H1 (cell line): ENCODE data around the gene ZNF786. TPM values are rescaled to one million over a fixed set of nuclear protein-coding genes. Genes with fewer than 3 reads are reported as not detected.

Source experiments
- CTCF ChIA-PET: fragments of 300-600 bp; sonication (Branson Sonifier 250); formaldehyde crosslinking; loops from one replicate; lab custom pipeline; 2021; ENCODE audit not compliant: partially characterized antibody; lab: Charles Lee
- POLR2A ChIA-PET: fragments of 300-600 bp; sonication (Branson Sonifier 250); formaldehyde crosslinking; loops from one replicate; lab custom pipeline; 2021; ENCODE audit warnings: inconsistent platforms; ENCODE audit not compliant: partially characterized antibody; lab: Charles Lee
- DNase-seq, 2 experiments: peaks; one replicate each; pipeline versions ENCODE4 v3.0.0 to v3.0.0-alpha.2; 2010 to 2022; ENCODE audit warnings: low spot score in 2 of 2, low read depth in 1 of 2, mixed read lengths in 1 of 2
- FAIRE-seq: peaks from 2 replicates; lab custom pipeline; 2011; peaks lifted over from hg19 to GRCh38; lab: Jason Lieb, UNC
- H2AFZ ChIP-seq: 2 replicates; pipeline ENCODE4 v1.8.1; 2012; ENCODE audit warnings: low read length, inconsistent platforms
- H2AK5ac ChIP-seq: 2 replicates; pipeline ENCODE4 v1.6.1; 2013; ENCODE audit warnings: low read depth, low read length
- H2BK120ac ChIP-seq: replicated peaks from 2 replicates; pipeline ENCODE3; 2013; ENCODE audit warnings: low read depth, low read length, inconsistent platforms
- H2BK12ac ChIP-seq: 2 replicates; pipeline ENCODE4 v1.6.1; 2013; ENCODE audit warnings: low read depth, low read length
- H2BK15ac ChIP-seq: 2 replicates; pipeline ENCODE4 v1.6.1; 2013; ENCODE audit warnings: low read length
- H2BK20ac ChIP-seq: 2 replicates; pipeline ENCODE4 v1.6.1; 2013; ENCODE audit warnings: low read length
- H2BK5ac ChIP-seq: 2 replicates; pipeline ENCODE4 v1.6.1; 2013; ENCODE audit warnings: low read depth, low read length
- H3K14ac ChIP-seq: 2 replicates; pipeline ENCODE4 v1.6.1; 2013; ENCODE audit warnings: inconsistent platforms; ENCODE audit not compliant: insufficient read length
- H3K18ac ChIP-seq: 2 replicates; pipeline ENCODE4 v1.6.1; 2013; ENCODE audit warnings: low read length; ENCODE audit errors: extremely low read depth
- H3K23ac ChIP-seq: 2 replicates; pipeline ENCODE4 v1.6.1; 2013; ENCODE audit warnings: inconsistent platforms; ENCODE audit not compliant: insufficient read length
- H3K23me2 ChIP-seq: 2 replicates; pipeline ENCODE4 v1.6.1; 2013; ENCODE audit warnings: low read depth, low read length
- H3K27ac ChIP-seq: 2 replicates; pipeline ENCODE4 v1.6.1; 2011; ENCODE audit warnings: low read depth, low read length, inconsistent platforms
- H3K27me3 ChIP-seq, 4 experiments: replicated peaks in 1 of 4; 1 replicate in 1 of 4; 2 replicates in 3 of 4; pipeline versions ENCODE4 v1.6.1 to v1.8.1; 2011 to 2013; ENCODE audit warnings: low read length in 3 of 4, mild to moderate bottlenecking in 3 of 4, inconsistent platforms in 2 of 4, mixed read lengths in 2 of 4, moderate library complexity in 1 of 4; ENCODE audit not compliant: control insufficient read depth in 3 of 4, insufficient read depth in 3 of 4; ENCODE audit errors: extremely low read depth in 1 of 4
- H3K36me3 ChIP-seq, 4 experiments: 2 replicates each; pipeline versions ENCODE4 v1.6.1 to v1.8.1; 2011 to 2013; ENCODE audit warnings: mild to moderate bottlenecking in 4 of 4, low read length in 3 of 4, moderate library complexity in 2 of 4, control low read depth in 1 of 4, inconsistent platforms in 1 of 4; ENCODE audit not compliant: insufficient read depth in 4 of 4, control insufficient read depth in 2 of 4
- H3K4ac ChIP-seq: replicated peaks from 2 replicates; pipeline ENCODE3; 2013; ENCODE audit warnings: low read length, low read depth, mixed read lengths, inconsistent platforms; ENCODE audit not compliant: insufficient read length
- H3K4me1 ChIP-seq, 4 experiments: replicated peaks in 1 of 4; 1 replicate in 1 of 4; 2 replicates in 3 of 4; pipeline versions ENCODE4 v1.6.1 to v1.8.1; 2011 to 2013; ENCODE audit warnings: low read length in 3 of 4, inconsistent platforms in 2 of 4, mixed read lengths in 1 of 4; ENCODE audit not compliant: insufficient read depth in 4 of 4, control insufficient read depth in 3 of 4
- H3K4me2 ChIP-seq, 2 experiments: 2 replicates each; pipeline versions ENCODE4 v1.6.1 to v1.8.1; 2011 to 2013; ENCODE audit warnings: low read depth in 2 of 2, low read length in 2 of 2, control low read depth in 1 of 2, inconsistent platforms in 1 of 2, mild to moderate bottlenecking in 1 of 2; ENCODE audit not compliant: insufficient read depth in 1 of 2
- H3K4me3 ChIP-seq, 4 experiments: fragments of 200-600, 300-600 bp in 1 of 4; sonication (generic), shearing (Covaris generic), sonication (Bioruptor Twin) in 1 of 4; 2 replicates each; pipeline versions ENCODE4 v1.5.1 to v1.8.1; 2011 to 2016; ENCODE audit warnings: low read length in 4 of 4, low read depth in 3 of 4, control low read depth in 2 of 4, inconsistent platforms in 2 of 4, mild to moderate bottlenecking in 2 of 4, mixed read lengths in 1 of 4, moderate library complexity in 1 of 4; ENCODE audit not compliant: insufficient read depth in 2 of 4; ENCODE audit errors: extremely low read depth in 1 of 4
- H3K56ac ChIP-seq: replicated peaks from 2 replicates; pipeline ENCODE3; 2013; ENCODE audit warnings: low read depth, mild to moderate bottlenecking, mixed read lengths, low read length, inconsistent platforms; ENCODE audit not compliant: insufficient read length
- H3K79me1 ChIP-seq: 2 replicates; pipeline ENCODE4 v1.6.1; 2013; ENCODE audit warnings: low read depth, low read length, control low read depth
- H3K79me2 ChIP-seq, 2 experiments: 2 replicates each; pipeline versions ENCODE4 v1.6.1 to v1.8.1; 2012 to 2013; ENCODE audit warnings: low read length in 2 of 2, mild to moderate bottlenecking in 2 of 2, inconsistent platforms in 1 of 2; ENCODE audit not compliant: insufficient read depth in 2 of 2, control insufficient read depth in 1 of 2
- H3K9ac ChIP-seq, 4 experiments: replicated peaks in 1 of 4; 1 replicate in 1 of 4; 2 replicates in 3 of 4; pipeline versions ENCODE4 v1.6.1 to v1.8.1; 2011 to 2013; ENCODE audit warnings: low read depth in 3 of 4, low read length in 3 of 4, control low read depth in 2 of 4, mild to moderate bottlenecking in 2 of 4, moderate library complexity in 2 of 4, inconsistent platforms in 1 of 4; ENCODE audit errors: extremely low read depth in 1 of 4
- H3K9me3 ChIP-seq, 2 experiments: 2 replicates each; pipeline versions ENCODE4 v1.6.1 to v1.8.1; 2012 to 2013; ENCODE audit warnings: mild to moderate bottlenecking in 2 of 2, moderate library complexity in 2 of 2, control low read depth in 1 of 2, inconsistent platforms in 1 of 2, low read depth in 1 of 2, low read length in 1 of 2, mixed read lengths in 1 of 2; ENCODE audit not compliant: insufficient read depth in 2 of 2
- H4K20me1 ChIP-seq, 2 experiments: replicated peaks in 1 of 2; 2 replicates each; pipeline versions ENCODE3 to v1.8.1; 2011 to 2013; ENCODE audit warnings: inconsistent platforms in 2 of 2, low read length in 2 of 2, mild to moderate bottlenecking in 1 of 2; ENCODE audit not compliant: insufficient read depth in 2 of 2, control insufficient read depth in 1 of 2
- H4K5ac ChIP-seq: 2 replicates; pipeline ENCODE4 v1.6.1; 2013; ENCODE audit warnings: low read length, low read depth, mixed read lengths, inconsistent platforms; ENCODE audit not compliant: insufficient read length
- H4K8ac ChIP-seq: 2 replicates; pipeline ENCODE4 v1.8.0; 2013; ENCODE audit warnings: mild to moderate bottlenecking, moderate library complexity, low read length, inconsistent platforms; ENCODE audit not compliant: insufficient read depth; ENCODE audit errors: extremely low read depth
- H4K91ac ChIP-seq: replicated peaks from 2 replicates; pipeline ENCODE3; 2013; ENCODE audit warnings: low read length, mixed read lengths, inconsistent platforms; ENCODE audit not compliant: insufficient read length
- ASH2L ChIP-seq: fragments of 200-600, 300-600 bp; sonication (generic); IDR thresholded peaks from one replicate; pipeline ENCODE4 v1.7.1; 2017; ENCODE audit warnings: low read length
- BRCA1 ChIP-seq: IDR thresholded peaks from 2 replicates; pipeline ENCODE4 v1.6.1; 2012; ENCODE audit warnings: low read depth, low read length, improper control_type of control experiment
- CBX5 ChIP-seq: fragments of 300-800, 300-1000 bp; sonication (generic); IDR thresholded peaks from 2 replicates; pipeline ENCODE4 v1.7.1; 2016; ENCODE audit warnings: antibody characterized with exemption, low read length, low read depth
- CTBP2 ChIP-seq: IDR thresholded peaks from 2 replicates; pipeline ENCODE4 v1.7.0; 2011; ENCODE audit warnings: borderline replicate concordance, mild to moderate bottlenecking, moderate library complexity, mixed read lengths, low read length; ENCODE audit not compliant: insufficient read depth, insufficient read length
- GABPA ChIP-seq: IDR thresholded peaks from 2 replicates; pipeline ENCODE4 v1.6.1; 2011; ENCODE audit warnings: mild to moderate bottlenecking, low read length, moderate library complexity, borderline replicate concordance; ENCODE audit not compliant: insufficient read depth
- MAFK ChIP-seq: IDR thresholded peaks from 2 replicates; pipeline ENCODE4 v1.6.1; 2012; ENCODE audit warnings: low read depth, mild to moderate bottlenecking, improper control_type of control experiment, low read length
- SIN3A ChIP-seq, 2 experiments: IDR thresholded peaks in 1 of 2; conservative IDR thresholded peaks in 1 of 2; 2 replicates each; pipeline ENCODE4 v1.6.1; 2011 to 2012; ENCODE audit warnings: low read length in 2 of 2, improper control_type of control experiment in 1 of 2, low read depth in 1 of 2, mild to moderate bottlenecking in 1 of 2
- TCF12 ChIP-seq: IDR thresholded peaks from 2 replicates; pipeline ENCODE4 v1.6.1; 2011; ENCODE audit warnings: low read depth, mild to moderate bottlenecking, low read length
- WGBS, 2 experiments: shearing (Covaris generic) in 1 of 2; methylation state at CpG; one replicate each; pipeline versions ENCODE4 v1.1.6 to v1.1.7; 2013 to 2015; ENCODE audit warnings: low lambda C conversion rate in 2 of 2, mixed read lengths in 2 of 2, inconsistent platforms in 1 of 2, low coverage in 1 of 2, missing lambda C conversion rate in 1 of 2; ENCODE audit not compliant: insufficient replicate concordance in 2 of 2, insufficient coverage in 1 of 2, insufficient read length in 1 of 2; ENCODE audit errors: extremely low coverage in 1 of 2, missing lambda C conversion rate in 1 of 2; 5-methylcytosine and 5-hydroxymethylcytosine counted together
- polyA plus RNA-seq, 7 experiments: library from polyadenylated mRNA; depleted of rRNA in 3 of 7; stranded (reverse) in 5 of 7; unstranded in 2 of 7; fragments of >200 nt in 5 of 7; fragments of 200-250 nt in 2 of 7; gene quantifications; 1 replicate in 5 of 7; 2 replicates in 1 of 7; 4 replicates in 1 of 7; pipeline versions ENCODE4 v1.2.1 to v1.2.3, GENCODE V29; 2011 to 2013; ENCODE audit warnings: missing spikeins in 2 of 7, mixed read lengths in 2 of 7
- total RNA-seq: library from RNA; stranded (reverse); fragmentation: NEBNext Ultra II Directional; extraction: Animal tissue kit (Norgen Biotek cat#: 25700); gene quantifications from 2 replicates; pipeline ENCODE4 v1.2.1, GENCODE V29; 2021
- TF ChIP-seq, protein P1 (sequence below): IDR thresholded peaks from 2 replicates; pipeline ENCODE4 v1.6.1; 2011; ENCODE audit warnings: low read length, improper control_type of control experiment
- TF ChIP-seq, protein P2 (sequence below), 3 experiments: IDR thresholded peaks; 1 replicate in 2 of 3; 2 replicates in 1 of 3; pipeline versions ENCODE4 v1.5.1 to v1.6.1; 2011; ENCODE audit warnings: low read length in 3 of 3, mild to moderate bottlenecking in 3 of 3, inconsistent platforms in 2 of 3, low read depth in 1 of 3, moderate library complexity in 1 of 3; ENCODE audit not compliant: insufficient read depth in 1 of 3; ENCODE audit errors: control extremely low read depth in 1 of 3

Gene ZNF786
- total and polyA plus RNA-seq, 2 of the 8 experiments (the other 6 are each of a cell fraction or from before 2014, with no cell fraction given) = 7.7 to 16.3 TPM

DNA sequence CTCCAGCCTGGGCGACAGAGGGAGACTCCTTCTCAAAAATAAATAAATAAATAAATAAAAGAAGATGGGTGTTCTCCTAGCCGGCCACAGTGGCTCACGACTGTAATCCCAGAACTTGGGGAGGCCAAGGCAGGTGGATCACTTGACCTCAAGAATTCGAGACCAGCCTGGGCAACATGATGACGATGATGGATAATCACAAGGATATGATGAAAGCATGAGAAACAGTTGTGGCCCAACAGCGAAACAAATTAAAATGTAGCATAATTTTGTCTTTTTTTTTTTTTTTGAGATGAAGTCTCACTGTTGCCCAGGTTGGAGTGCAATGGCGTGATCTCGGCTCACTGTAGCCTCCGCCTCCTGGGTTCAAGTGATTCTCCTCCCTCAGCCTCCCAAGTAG lies 12.9 kb downstream of the ZNF786 start:
- no peak overlapping the region for H3K56ac ChIP-seq
- H3K79me2 ChIP-seq = peaks cover 0 to 5% of the 10 kb centered on the region in 2 experiments; a peak in 2 of 4 replicates
- no peak overlapping the region for H2BK15ac ChIP-seq
- H4K8ac ChIP-seq = no peak overlapping the region
- H3K27ac ChIP-seq = no peak overlapping the region
- no peak overlapping the region for H3K9ac ChIP-seq
- H2AK5ac ChIP-seq = no peak overlapping the region
- H4K91ac ChIP-seq = no peak overlapping the region
- H3K23me2 ChIP-seq = no peaks in the 10 kb centered on the region
- H2BK120ac ChIP-seq = no peak overlapping the region
- no peak overlapping the region for H4K5ac ChIP-seq
- ChIA-PET CTCF (no interaction called here), POLR2A (interaction anchor here (1.4 kb wide), 1 partner anchor 12 kb away, joined by 3 read pairs; no protein-coding TSS in a partner anchor)
- H4K20me1 ChIP-seq = no peaks in the 10 kb centered on the region
- H3K27me3 ChIP-seq = no peaks in the 10 kb centered on the region
- H3K4me1 ChIP-seq = no peaks in the 10 kb centered on the region
- FAIRE-seq = no peak
- H3K4me3 ChIP-seq = no peak overlapping the region
- no peak overlapping the region for H3K4me2 ChIP-seq
- H3K9me3 ChIP-seq = no peaks in the 10 kb centered on the region
- H3K36me3 ChIP-seq = peaks cover 0 to 25% (median 8%) of the 10 kb centered on the region in 4 experiments; a peak in 4 of 8 replicates
- H3K18ac ChIP-seq = no peak overlapping the region
- no peak overlapping the region for H2AFZ ChIP-seq
- no peaks in the 10 kb centered on the region for H3K79me1 ChIP-seq
- H2BK20ac ChIP-seq = no peak overlapping the region
- H2BK12ac ChIP-seq = no peak overlapping the region
- no peak overlapping the region for H2BK5ac ChIP-seq
- no peak overlapping the region for H3K4ac ChIP-seq
- no peak for DNase-seq
- H3K14ac ChIP-seq = no peak overlapping the region
- no peak overlapping the region for H3K23ac ChIP-seq
- 85% methylated on average over 9 of the region's 9 CpGs; no CpG with 5 or more reads in 1 of the 2 experiments for WGBS, 2 experiments
- TF ChIP-seq, protein P1, sequence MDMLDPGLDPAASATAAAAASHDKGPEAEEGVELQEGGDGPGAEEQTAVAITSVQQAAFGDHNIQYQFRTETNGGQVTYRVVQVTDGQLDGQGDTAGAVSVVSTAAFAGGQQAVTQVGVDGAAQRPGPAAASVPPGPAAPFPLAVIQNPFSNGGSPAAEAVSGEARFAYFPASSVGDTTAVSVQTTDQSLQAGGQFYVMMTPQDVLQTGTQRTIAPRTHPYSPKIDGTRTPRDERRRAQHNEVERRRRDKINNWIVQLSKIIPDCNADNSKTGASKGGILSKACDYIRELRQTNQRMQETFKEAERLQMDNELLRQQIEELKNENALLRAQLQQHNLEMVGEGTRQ = no peak
- TF ChIP-seq CTBP2 (no peak), GABPA (no peak), CBX5 (no peak), BRCA1 (no peak), TCF12 (no peak), ASH2L (no peak), SIN3A (conservative IDR thresholded peaks at IDR 0.05 in 1 of 2, IDR thresholded peaks at IDR 0.05 in 1 of 2; ENCODE audit: low read depth in 1 of 2, low read length in 2 of 2) (no peak), MAFK (no peak)
- TF ChIP-seq, protein P2, sequence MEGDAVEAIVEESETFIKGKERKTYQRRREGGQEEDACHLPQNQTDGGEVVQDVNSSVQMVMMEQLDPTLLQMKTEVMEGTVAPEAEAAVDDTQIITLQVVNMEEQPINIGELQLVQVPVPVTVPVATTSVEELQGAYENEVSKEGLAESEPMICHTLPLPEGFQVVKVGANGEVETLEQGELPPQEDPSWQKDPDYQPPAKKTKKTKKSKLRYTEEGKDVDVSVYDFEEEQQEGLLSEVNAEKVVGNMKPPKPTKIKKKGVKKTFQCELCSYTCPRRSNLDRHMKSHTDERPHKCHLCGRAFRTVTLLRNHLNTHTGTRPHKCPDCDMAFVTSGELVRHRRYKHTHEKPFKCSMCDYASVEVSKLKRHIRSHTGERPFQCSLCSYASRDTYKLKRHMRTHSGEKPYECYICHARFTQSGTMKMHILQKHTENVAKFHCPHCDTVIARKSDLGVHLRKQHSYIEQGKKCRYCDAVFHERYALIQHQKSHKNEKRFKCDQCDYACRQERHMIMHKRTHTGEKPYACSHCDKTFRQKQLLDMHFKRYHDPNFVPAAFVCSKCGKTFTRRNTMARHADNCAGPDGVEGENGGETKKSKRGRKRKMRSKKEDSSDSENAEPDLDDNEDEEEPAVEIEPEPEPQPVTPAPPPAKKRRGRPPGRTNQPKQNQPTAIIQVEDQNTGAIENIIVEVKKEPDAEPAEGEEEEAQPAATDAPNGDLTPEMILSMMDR (IDR thresholded peaks at IDR 0.05; ENCODE audit: control extremely low read depth in 1 of 3, insufficient read depth in 1 of 3, low read depth in 1 of 3, low read length in 3 of 3) = no peak
